ENCODE results near the gene GTSE1. TPM values are rescaled to one million over a fixed set of nuclear protein-coding genes. Genes with fewer than 3 reads are reported as not detected.

Gene GTSE1
- total and polyA plus RNA-seq, 2 of the 13 experiments (the other 11 are each of a cell fraction or from before 2014, with no cell fraction given): 10.7 to 13.5 TPM

DNA sequence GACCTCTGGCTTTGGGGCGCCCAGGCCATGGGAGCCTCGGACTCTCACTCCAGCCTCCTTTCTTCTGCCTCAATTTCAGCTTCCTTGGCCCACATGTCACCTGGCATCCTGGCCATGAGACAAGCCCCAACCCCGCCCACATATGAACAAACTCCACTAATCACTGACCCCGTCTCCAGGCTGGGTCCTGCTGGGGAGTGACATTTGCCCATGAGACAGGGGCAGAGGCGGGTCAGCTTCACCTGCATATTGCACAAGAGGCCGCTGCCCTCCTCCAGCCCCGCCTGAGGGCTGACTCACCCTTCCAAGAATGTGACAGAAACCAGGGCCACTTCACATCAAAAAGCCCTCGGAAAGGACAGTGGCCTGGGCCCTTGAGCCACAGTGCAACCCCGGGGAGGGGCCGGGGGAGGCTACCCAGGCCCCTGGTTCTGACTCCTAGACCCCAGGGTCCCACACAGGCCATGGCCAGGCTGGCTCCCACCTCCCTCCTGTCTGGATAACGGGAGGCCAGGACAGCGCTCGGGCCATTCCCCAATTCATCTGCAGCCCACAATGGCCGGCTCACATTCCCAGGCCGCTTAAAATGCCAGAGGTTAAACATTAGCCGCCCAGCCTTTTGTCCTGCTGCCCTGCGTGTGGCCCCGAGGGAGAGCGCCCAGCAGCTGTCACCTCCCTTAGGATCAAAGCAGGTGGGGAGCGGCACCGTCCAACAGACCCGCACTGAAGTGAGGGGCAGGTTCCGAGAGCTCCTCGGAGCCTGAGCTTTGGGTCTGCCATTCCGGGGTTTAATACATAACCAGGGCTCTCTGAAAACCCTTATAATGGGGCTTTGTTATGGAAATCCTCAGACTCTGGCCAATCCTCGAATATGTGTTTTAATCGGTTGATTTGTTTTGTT lies 81.1 kb downstream of the GTSE1 start (continued):
- peak; percentile 88 to 90 for TF ChIP-seq EP300 (IDR thresholded peaks at IDR 0.05; ENCODE audit: low read depth in 2 of 2, low read length in 2 of 2)
- peak; percentile 84; the same call in 1 of the 2 replicates for TF ChIP-seq EP300 (CRISPR knock-in tag; IDR thresholded peaks at IDR 0.05; ENCODE audit: borderline replicate concordance)
- TF ChIP-seq ZNF773 (CRISPR knock-in tag; IDR thresholded peaks at IDR 0.05; ENCODE audit: borderline replicate concordance): no peak
- TF ChIP-seq PPARG (CRISPR knock-in tag; conservative IDR thresholded peaks at IDR 0.05): peak; percentile 80
- TF ChIP-seq GABPB1 (CRISPR knock-in tag; IDR thresholded peaks at IDR 0.05): peak; percentile 67; the same call in 1 of the 2 replicates
- TF ChIP-seq ZKSCAN8 (CRISPR knock-in tag; IDR thresholded peaks at IDR 0.05; ENCODE audit: borderline replicate concordance): peak; percentile 54; the same call in 1 of the 2 replicates
- TF ChIP-seq ATF7 (IDR thresholded peaks at IDR 0.05): no peak
- peak; percentile 90; the same call in 1 of the 2 replicates for TF ChIP-seq ATF7 (CRISPR knock-in tag; IDR thresholded peaks at IDR 0.05)
- TF ChIP-seq, protein P1, sequence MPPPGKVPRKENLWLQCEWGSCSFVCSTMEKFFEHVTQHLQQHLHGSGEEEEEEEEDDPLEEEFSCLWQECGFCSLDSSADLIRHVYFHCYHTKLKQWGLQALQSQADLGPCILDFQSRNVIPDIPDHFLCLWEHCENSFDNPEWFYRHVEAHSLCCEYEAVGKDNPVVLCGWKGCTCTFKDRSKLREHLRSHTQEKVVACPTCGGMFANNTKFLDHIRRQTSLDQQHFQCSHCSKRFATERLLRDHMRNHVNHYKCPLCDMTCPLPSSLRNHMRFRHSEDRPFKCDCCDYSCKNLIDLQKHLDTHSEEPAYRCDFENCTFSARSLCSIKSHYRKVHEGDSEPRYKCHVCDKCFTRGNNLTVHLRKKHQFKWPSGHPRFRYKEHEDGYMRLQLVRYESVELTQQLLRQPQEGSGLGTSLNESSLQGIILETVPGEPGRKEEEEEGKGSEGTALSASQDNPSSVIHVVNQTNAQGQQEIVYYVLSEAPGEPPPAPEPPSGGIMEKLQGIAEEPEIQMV (CRISPR knock-in tag; IDR thresholded peaks at IDR 0.05; ENCODE audit: low read depth): peak; percentile 20; the same call in 1 of the 2 replicates
- no peak for TF ChIP-seq NFIC (IDR thresholded peaks at IDR 0.05; ENCODE audit: low read length)
- no peak for TF ChIP-seq DRAP1 (CRISPR knock-in tag; IDR thresholded peaks at IDR 0.05)
- TF ChIP-seq ELF3 (CRISPR knock-in tag; IDR thresholded peaks at IDR 0.05): peak; percentile 37; the same call in 1 of the 2 replicates
- TF ChIP-seq ZNF225 (CRISPR knock-in tag; IDR thresholded peaks at IDR 0.05): no peak
- TF ChIP-seq, protein P2, sequence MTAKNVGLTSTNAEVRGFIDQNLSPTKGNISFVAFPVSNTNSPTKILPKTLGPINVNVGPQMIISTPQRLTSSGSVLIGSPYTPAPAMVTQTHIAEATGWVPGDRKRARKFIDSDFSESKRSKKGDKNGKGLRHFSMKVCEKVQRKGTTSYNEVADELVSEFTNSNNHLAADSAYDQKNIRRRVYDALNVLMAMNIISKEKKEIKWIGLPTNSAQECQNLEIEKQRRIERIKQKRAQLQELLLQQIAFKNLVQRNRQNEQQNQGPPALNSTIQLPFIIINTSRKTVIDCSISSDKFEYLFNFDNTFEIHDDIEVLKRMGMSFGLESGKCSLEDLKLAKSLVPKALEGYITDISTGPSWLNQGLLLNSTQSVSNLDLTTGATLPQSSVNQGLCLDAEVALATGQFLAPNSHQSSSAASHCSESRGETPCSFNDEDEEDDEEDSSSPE (CRISPR knock-in tag; IDR thresholded peaks at IDR 0.05): peak; percentile 53; the same call in 1 of the 2 replicates
- no peak for TF ChIP-seq NBN (conservative IDR thresholded peaks at IDR 0.05)
- no peak for TF ChIP-seq ZNF674 (CRISPR knock-in tag; IDR thresholded peaks at IDR 0.05; ENCODE audit: low read depth)
- TF ChIP-seq, protein P3, sequence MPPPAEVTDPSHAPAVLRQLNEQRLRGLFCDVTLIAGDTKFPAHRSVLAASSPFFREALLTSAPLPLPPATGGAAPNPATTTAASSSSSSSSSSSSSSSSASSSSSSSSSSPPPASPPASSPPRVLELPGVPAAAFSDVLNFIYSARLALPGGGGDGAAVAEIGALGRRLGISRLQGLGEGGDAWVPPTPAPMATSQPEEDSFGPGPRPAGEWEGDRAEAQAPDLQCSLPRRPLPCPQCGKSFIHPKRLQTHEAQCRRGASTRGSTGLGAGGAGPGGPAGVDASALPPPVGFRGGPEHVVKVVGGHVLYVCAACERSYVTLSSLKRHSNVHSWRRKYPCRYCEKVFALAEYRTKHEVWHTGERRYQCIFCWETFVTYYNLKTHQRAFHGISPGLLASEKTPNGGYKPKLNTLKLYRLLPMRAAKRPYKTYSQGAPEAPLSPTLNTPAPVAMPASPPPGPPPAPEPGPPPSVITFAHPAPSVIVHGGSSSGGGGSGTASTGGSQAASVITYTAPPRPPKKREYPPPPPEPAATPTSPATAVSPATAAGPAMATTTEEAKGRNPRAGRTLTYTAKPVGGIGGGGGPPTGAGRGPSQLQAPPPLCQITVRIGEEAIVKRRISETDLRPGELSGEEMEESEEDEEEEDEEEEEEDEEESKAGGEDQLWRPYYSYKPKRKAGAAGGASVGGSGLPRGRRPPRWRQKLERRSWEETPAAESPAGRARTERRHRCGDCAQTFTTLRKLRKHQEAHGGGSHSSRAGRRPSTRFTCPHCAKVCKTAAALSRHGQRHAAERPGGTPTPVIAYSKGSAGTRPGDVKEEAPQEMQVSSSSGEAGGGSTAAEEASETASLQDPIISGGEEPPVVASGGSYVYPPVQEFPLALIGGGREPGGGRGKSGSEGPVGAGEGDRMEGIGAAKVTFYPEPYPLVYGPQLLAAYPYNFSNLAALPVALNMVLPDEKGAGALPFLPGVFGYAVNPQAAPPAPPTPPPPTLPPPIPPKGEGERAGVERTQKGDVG (CRISPR knock-in tag; IDR thresholded peaks at IDR 0.05; ENCODE audit: borderline replicate concordance): peak; percentile 91; the same call in 1 of the 2 replicates
- TF ChIP-seq REPIN1 (CRISPR knock-in tag; IDR thresholded peaks at IDR 0.05; ENCODE audit: borderline replicate concordance, low read depth): peak; percentile 55; the same call in 1 of the 2 replicates
- TF ChIP-seq ESRRA (CRISPR knock-in tag; IDR thresholded peaks at IDR 0.05; ENCODE audit: low read depth): peak; percentile 69; the same call in 1 of the 2 replicates
- no peak for TF ChIP-seq ZNF781 (CRISPR knock-in tag; IDR thresholded peaks at IDR 0.05; ENCODE audit: borderline replicate concordance, not compliant biosample characterization)
- TF ChIP-seq ZNF775 (CRISPR knock-in tag; IDR thresholded peaks at IDR 0.05; ENCODE audit: borderline replicate concordance): no peak

Measured in HepG2 (cell line).